Urinary bladder (tissue), 4 donors: ENCODE results near the gene ADRA2A. TPM values are rescaled to one million over a fixed set of nuclear protein-coding genes. Genes with fewer than 3 reads are reported as not detected.

ENCODE experiments used
- DNase-seq: peaks from one replicate; pipeline ENCODE4 v3.0.0-alpha.2; 2015; ENCODE audit errors: extremely low spot score
- H3K27ac ChIP-seq: one replicate; pipeline ENCODE4 v1.5.1; 2013; ENCODE audit warnings: low read depth, mild to moderate bottlenecking, moderate library complexity
- H3K36me3 ChIP-seq: one replicate; pipeline ENCODE4 v1.6.1; 2013; ENCODE audit warnings: mild to moderate bottlenecking, moderate library complexity; ENCODE audit not compliant: insufficient read depth
- H3K4me1 ChIP-seq: one replicate; pipeline ENCODE4 v1.6.1; 2013; ENCODE audit warnings: mild to moderate bottlenecking, moderate library complexity; ENCODE audit not compliant: insufficient read depth
- H3K4me3 ChIP-seq: one replicate; pipeline ENCODE4 v1.5.1; 2013; ENCODE audit warnings: low read depth, low read length
- WGBS: extraction: QIAGEN DNeasy Blood & Tissue Kit; methylation state at CpG from one replicate; pipeline ENCODE4 v1.1.7; 2013; 5-methylcytosine and 5-hydroxymethylcytosine counted together
- polyA plus RNA-seq: library from polyadenylated mRNA; stranded (reverse); fragments of 200-250 nt; gene quantifications from one replicate; pipeline ENCODE4 v1.2.3, GENCODE V29; 2013
- small RNA-seq: library from RNA; depleted of rRNA; stranded (forward); fragments of <200 nt; gene quantifications from one replicate; pipeline ENCODE3, GENCODE V24; 2014
- total RNA-seq: library from RNA; depleted of rRNA; stranded (reverse); fragments of >200 nt; gene quantifications from one replicate; pipeline ENCODE4 v1.2.3, GENCODE V29; 2014
- donor health status: healthy with polysubstance abuse.
- donor health status: healthy.

The ADRA2A gene
- total and polyA plus RNA-seq, 2 donors: 3.6 to 15.0 TPM

DNA sequence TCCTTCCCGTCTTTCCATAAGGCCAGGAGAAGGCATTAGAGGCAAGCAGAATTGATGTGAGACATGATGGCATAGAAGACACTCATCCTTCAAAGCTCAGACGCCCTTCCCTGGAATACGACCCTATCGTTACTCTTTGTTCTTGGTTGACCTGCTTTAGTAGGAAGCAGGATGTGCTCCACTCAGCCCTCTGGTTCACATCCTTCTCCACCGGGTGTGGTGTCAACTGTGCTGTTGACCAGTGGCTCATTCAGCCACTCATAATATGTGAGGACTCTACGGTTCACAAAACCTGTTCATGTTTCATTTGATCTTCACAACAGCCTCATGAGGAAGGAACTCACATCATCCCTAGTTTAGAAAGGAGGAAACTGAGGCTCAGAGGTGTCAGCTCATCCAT, 47.1 kb downstream of the ADRA2A start:
- WGBS: 86% methylated on average over 6 of the region's 6 CpGs
- Histone ChIP-seq H3K4me3 (no peak overlapping the region), H3K4me1 (no peaks in the 10 kb centered on the region), H3K36me3 (no peaks in the 10 kb centered on the region), H3K27ac (no peak overlapping the region)
- no peak for DNase-seq

DNA sequence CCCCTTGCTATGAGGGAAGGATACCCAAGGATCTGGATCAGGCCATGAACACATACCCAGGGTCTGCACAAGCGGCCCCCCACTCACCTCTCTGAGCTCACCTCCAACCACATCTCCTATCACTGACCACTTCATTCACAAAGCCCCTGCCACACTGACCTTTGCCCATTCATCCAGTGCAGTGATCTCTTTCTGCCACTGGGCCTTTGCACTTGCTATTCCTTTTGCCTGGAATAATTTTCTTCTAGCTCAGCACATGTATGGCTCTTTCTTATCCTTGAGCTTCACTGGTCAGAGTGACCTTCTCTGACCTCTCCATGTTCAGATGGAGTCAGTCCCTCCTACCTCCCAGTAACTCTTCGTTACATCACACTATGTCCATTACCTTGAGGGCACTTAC, 48.3 kb downstream of the ADRA2A start:
- 87% methylated on average over 2 of the region's 2 CpGs for WGBS
- H3K27ac ChIP-seq: no peak overlapping the region
- no peak overlapping the region for H3K4me3 ChIP-seq

DNA sequence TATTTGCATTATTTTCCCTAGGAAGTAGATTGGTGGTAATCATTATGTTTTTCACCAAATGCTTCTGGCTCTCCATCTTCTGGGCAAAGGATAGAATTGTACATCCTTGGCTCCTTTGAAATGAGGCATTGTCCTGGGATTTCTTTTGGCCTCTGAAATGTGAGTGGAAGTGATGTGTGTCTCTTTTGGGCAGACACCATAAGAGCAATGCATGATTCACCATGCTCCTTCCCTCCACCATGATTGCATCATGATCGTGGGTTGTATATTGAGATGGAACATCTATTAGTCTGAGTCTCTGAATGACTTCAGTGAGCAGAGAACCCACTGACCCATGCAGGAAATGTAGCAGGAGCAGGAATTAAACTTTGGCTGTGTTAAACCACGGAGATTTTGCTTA, 49.2 kb downstream of the ADRA2A start:
- WGBS: 50% methylated on average over 2 of the region's 2 CpGs

More for the DNA sequence above, 48.3 kb downstream of the ADRA2A start:
- H3K4me1 ChIP-seq: no peaks in the 10 kb centered on the region
- H3K36me3 ChIP-seq: no peaks in the 10 kb centered on the region
- DNase-seq: no peak

DNA sequence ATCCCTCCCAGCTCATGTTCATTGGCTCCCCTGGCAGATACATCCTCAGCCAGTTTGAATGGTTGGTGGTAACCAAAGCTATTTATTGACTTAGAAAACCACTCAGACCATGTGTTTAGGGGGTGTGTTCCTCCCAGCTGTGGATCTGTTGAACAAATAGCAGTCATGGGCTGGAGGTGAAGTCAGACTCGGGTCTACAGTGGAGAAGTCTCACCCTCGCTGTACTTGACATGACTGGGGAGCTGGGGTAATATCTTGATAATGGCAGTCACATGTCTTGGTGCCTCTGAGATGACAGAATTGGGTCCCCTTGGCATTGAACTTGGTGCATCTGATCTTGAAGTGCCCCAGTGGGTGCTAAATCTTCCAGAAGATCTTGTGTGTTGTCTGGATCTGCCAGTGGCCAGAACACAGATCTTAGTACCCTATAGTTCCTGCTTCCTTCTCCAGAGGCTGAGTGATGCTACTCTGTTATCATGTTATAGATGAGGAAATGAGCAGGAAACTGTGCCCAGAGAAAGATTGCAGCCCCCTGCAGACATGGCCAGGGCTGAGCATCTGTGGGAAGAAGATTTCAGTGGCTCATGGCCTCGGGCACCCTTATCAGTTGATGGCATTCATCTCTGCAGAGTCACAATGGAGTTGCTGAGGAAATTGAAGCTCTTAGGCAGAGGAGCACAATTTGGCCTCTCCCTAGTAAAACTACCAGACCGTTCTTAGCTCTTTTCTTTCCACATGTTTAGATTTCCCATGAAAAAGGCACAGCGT, 50.4 kb downstream of the ADRA2A start:
- no peak for DNase-seq
- 57% methylated on average over 5 of the region's 5 CpGs for WGBS
- Histone ChIP-seq H3K36me3 (no peaks in the 10 kb centered on the region), H3K27ac (no peak overlapping the region), H3K4me3 (no peak overlapping the region), H3K4me1 (no peaks in the 10 kb centered on the region)

More for the DNA sequence above, 49.2 kb downstream of the ADRA2A start:
- H3K36me3 ChIP-seq: no peaks in the 10 kb centered on the region
- no peak for DNase-seq
- no peak overlapping the region for H3K4me3 ChIP-seq
- H3K4me1 ChIP-seq: no peaks in the 10 kb centered on the region
- H3K27ac ChIP-seq: no peak overlapping the region

DNA sequence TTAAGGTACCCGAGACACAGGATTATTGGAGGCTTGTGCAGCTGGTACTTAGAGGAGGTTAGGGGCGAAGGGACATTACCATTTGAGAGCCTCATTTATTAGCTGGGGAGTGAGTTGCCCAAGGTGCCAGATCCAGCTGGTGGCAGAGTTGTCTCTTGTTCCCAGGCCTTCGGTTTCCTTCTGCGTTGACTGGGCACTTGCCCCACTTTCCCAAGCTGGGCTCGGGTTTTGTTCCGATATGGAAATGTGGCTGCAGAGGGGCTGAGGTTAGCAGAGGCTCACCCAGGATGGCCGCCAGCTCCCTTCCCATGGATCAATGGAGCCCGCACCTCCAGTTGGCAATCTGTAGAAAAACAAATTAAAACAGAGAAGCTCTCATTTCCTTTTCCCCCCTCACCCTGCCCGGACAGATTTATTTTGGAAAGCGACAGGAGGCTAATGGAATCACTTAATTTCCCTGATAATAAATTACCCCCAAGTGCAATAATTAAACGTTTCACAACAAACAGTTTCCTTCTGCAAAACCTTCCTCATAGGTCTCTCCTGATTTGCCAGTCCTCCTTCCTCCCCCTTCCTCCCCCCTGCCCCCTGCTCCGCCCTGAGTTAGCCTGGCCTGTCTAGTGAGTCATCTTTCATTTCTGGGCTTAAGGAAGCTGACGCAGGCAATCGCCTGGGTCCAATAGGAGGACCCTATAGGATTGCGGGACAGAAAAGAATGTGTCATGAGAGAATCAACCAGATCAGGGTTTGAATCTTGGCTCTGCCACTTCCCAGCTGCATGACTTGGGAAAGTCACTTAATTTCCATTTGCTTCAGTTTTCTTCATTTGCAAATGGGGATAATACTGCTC, 51.7 kb downstream of the ADRA2A start:
- Histone ChIP-seq H3K27ac (no peak overlapping the region), H3K4me1 (no peaks in the 10 kb centered on the region), H3K36me3 (no peaks in the 10 kb centered on the region), H3K4me3 (no peak overlapping the region)
- WGBS: 68% methylated on average over 15 of the region's 15 CpGs
- DNase-seq: no peak

DNA sequence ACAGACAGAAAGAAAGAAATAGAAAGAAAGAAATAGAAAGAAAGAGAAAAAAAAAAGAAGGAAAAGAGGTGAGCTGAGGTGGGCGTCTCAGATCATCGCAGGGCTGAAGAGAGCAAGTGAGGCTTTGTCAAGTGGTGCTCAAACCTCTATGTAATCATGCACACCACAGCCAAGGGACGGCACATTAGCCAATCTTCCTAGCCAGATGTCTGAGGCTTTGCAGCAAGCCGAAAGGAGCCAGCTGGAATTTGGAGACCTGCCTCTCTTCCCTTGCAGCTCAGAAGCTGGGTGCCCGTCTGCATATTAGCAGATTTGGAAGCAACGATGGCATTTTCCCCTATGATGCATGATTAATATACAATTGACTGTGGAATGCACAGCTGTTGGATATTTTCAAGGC, 52.5 kb downstream of the ADRA2A start:
- Histone ChIP-seq H3K36me3 (no peaks in the 10 kb centered on the region), H3K27ac (no peak overlapping the region), H3K4me3 (no peak overlapping the region), H3K4me1 (no peaks in the 10 kb centered on the region)
- no peak for DNase-seq
- WGBS: 75% methylated on average over 6 of the region's 6 CpGs

DNA sequence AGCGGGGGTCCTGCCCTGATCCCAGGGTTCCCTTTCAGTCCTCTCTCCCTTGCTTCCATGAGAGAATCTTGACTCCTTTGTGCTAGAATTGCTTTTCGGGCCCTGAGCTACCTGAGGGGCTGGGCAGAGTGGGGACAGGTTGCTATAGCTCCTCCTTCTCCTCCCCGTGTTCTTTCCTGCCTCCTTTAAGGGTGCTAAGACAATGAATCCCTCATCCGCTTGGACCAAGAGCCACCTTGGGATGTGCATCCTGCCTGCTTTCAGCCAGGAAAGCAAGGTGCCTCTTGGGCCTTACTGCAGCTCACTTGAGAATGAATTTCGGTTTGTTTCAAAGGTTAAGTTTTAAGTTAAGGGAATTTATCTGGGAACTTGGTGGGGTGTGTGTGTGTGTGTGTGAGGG, 53.6 kb downstream of the ADRA2A start:
- Histone ChIP-seq H3K4me3 (no peak overlapping the region), H3K4me1 (no peaks in the 10 kb centered on the region), H3K36me3 (no peaks in the 10 kb centered on the region), H3K27ac (no peak overlapping the region)
- no peak for DNase-seq
- 73% methylated on average over 5 of the region's 5 CpGs for WGBS

Small RNA genes lying within 50 kb of the gene (small RNA-seq; reads per million reads assigned to genes)
- gene AL355863.1: not detected

Other genes with a start within 250 kb of the ADRA2A start
- 148 TPM for gene PDCD4, start 205.1 kb upstream of the ADRA2A start, total RNA-seq
- gene PDCD4, start 205.1 kb upstream of the ADRA2A start, polyA plus RNA-seq: 81.0 TPM
- 57.9 TPM for gene BBIP1, start 157.8 kb upstream of the ADRA2A start, total RNA-seq
- gene BBIP1, start 157.8 kb upstream of the ADRA2A start, polyA plus RNA-seq: 28.7 TPM
- 109 TPM for gene SHOC2, start 157.4 kb upstream of the ADRA2A start, total RNA-seq
- 25.7 TPM for gene SHOC2, start 157.4 kb upstream of the ADRA2A start, polyA plus RNA-seq